T-helper 2 cell treated with Interferon-gamma antibody and Interleukin-4, amounts not matched to agents 5 μg/mL and 100 μg/mL, for 36 hours (primary cell): ENCODE measurements around the gene AMIGO2.

Source experiments
- DNase-seq: peaks from one replicate; pipeline ENCODE4 v3.0.0; 2021; ENCODE audit warnings: low spot score
- H3K27ac Mint-ChIP-seq: one replicate; pipeline ENCODE4 v1.8.0; 2021; ENCODE audit warnings: mild to moderate bottlenecking, mixed read lengths
- H3K27me3 Mint-ChIP-seq: one replicate; pipeline ENCODE4 v1.8.0; 2021; ENCODE audit warnings: low read depth, mixed read lengths
- H3K36me3 Mint-ChIP-seq: one replicate; pipeline ENCODE4 v1.8.0; 2021; ENCODE audit warnings: low read depth, mixed read lengths
- H3K4me1 Mint-ChIP-seq: one replicate; pipeline ENCODE4 v1.8.0; 2021; ENCODE audit warnings: low read depth, mixed read lengths
- H3K4me3 Mint-ChIP-seq: one replicate; pipeline ENCODE4 v1.8.0; 2022; ENCODE audit warnings: mild to moderate bottlenecking, moderate library complexity, mixed read lengths
- H3K9me3 Mint-ChIP-seq: one replicate; pipeline ENCODE4 v1.8.0; 2021; ENCODE audit warnings: mixed read lengths

AMIGO2 gene

GRCh38 chr12:47087088-47087688, 7.4 kb upstream of the AMIGO2 start:
- no peak overlapping the region for H3K4me3 Mint-ChIP-seq
- no peaks in the 10 kb centered on the region for H3K27me3 Mint-ChIP-seq
- peaks cover 12% of the 10 kb centered on the region for H3K9me3 Mint-ChIP-seq
- H3K36me3 Mint-ChIP-seq: peaks cover 1% of the 10 kb centered on the region
- no peak overlapping the region for H3K27ac Mint-ChIP-seq
- peaks cover 35% of the 10 kb centered on the region for H3K4me1 Mint-ChIP-seq
- DNase-seq: no peak

GRCh38 chr12:47085815-47086252, 6.1 kb upstream of the AMIGO2 start:
- Mint-ChIP-seq H3K36me3 (peaks cover 1% of the 10 kb centered on the region), H3K27ac (peak overlapping the region; percentile 60), H3K9me3 (peaks cover 9% of the 10 kb centered on the region), H3K4me3 (peak overlapping the region; percentile 34), H3K27me3 (no peaks in the 10 kb centered on the region), H3K4me1 (peaks cover 46% of the 10 kb centered on the region)
- DNase-seq: peak; percentile 45

DNA sequence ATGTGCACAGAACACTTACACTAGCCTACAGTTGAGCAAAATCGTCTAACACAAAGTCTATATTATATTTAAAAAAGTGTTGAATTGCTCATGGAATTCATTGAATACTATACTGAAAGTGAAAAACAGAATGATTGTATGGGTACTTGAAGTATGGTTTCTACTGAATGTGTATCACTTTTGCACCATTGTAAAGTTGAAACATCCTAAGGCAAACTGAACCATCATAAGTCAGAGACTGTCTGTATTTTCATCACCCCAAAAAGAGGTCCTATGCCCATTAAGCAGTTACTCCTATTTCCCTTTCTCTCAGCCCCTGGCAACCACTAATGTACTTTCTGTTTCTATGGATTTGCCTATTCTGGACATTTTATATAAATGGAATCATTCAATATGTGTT, 4.4 kb upstream of the AMIGO2 start:
- H3K4me1 Mint-ChIP-seq: peaks cover 49% of the 10 kb centered on the region
- no peaks in the 10 kb centered on the region for H3K36me3 Mint-ChIP-seq
- no peaks in the 10 kb centered on the region for H3K27me3 Mint-ChIP-seq
- H3K4me3 Mint-ChIP-seq: peak overlapping the region; percentile 19
- no peak for DNase-seq
- no peaks in the 10 kb centered on the region for H3K9me3 Mint-ChIP-seq
- peak overlapping the region; percentile 29 for H3K27ac Mint-ChIP-seq

DNA sequence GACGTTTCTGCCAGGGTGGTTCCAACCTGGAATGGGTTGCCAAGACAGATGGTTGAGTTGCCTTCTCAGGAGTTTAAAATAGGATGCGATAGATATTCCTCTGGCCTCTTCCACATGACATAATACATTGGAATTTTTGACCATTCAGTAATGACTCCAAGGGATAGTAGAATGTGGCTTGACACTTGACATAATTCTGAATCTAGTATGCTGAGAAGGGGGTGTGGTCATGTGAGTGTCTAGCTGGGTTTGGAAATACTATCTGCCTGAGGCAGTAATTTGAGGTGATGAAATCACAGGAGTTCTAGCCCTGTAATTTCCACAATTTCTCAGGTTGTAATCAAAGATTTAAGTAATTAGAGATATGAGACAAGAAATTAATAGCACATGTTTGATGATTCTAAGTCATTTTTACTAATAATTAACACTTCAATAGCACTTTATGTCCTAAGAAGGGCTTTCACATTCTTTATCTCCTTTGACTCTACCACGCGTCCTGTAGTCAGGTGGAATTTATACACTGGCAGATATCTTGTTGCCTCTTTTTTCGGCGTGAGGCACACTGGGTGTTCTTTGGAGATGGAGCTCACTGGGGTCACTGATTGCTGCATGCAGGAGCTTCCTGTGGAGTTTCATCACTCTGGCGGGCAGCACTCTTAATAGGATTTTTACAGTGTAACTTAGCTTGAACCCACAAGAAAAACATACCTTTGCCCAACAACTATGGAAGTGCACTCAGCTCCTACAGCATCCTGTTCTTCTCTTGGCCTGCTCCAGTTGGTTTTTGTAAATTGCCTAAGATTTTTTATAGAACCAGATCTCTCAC, 3.2 kb upstream of the AMIGO2 start:
- no peaks in the 10 kb centered on the region for H3K9me3 Mint-ChIP-seq

DNA sequence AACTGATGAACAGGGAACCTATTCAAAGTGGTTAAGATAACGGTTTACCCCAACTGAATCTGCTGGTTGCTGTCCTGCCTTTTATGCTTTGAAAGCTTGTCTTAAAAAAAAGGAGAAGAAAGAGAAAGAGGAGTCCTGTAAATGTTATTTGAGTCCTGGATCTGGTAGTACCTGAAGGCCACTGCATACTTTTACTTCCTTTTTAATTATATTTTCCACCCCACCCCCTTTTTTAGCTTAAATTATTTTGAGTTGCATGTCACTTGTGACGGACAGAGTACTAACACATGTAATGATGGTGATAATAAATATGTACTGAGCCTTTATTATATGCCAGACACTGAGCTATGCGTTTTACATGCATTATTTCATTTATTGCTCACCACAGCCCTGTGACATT, 2.5 kb upstream of the AMIGO2 start:
- Mint-ChIP-seq H3K9me3 (no peaks in the 10 kb centered on the region), H3K4me3 (peak overlapping the region; percentile 8), H3K27ac (peak overlapping the region; percentile 16), H3K4me1 (peaks cover 63% of the 10 kb centered on the region), H3K36me3 (no peaks in the 10 kb centered on the region), H3K27me3 (no peaks in the 10 kb centered on the region)
- no peak for DNase-seq

More for the DNA sequence above, 3.2 kb upstream of the AMIGO2 start:
- Mint-ChIP-seq H3K36me3 (no peaks in the 10 kb centered on the region), H3K4me3 (peak overlapping the region; percentile 34), H3K27me3 (no peaks in the 10 kb centered on the region), H3K4me1 (peaks cover 56% of the 10 kb centered on the region), H3K27ac (peak overlapping the region; percentile 1)
- DNase-seq: no peak

DNA sequence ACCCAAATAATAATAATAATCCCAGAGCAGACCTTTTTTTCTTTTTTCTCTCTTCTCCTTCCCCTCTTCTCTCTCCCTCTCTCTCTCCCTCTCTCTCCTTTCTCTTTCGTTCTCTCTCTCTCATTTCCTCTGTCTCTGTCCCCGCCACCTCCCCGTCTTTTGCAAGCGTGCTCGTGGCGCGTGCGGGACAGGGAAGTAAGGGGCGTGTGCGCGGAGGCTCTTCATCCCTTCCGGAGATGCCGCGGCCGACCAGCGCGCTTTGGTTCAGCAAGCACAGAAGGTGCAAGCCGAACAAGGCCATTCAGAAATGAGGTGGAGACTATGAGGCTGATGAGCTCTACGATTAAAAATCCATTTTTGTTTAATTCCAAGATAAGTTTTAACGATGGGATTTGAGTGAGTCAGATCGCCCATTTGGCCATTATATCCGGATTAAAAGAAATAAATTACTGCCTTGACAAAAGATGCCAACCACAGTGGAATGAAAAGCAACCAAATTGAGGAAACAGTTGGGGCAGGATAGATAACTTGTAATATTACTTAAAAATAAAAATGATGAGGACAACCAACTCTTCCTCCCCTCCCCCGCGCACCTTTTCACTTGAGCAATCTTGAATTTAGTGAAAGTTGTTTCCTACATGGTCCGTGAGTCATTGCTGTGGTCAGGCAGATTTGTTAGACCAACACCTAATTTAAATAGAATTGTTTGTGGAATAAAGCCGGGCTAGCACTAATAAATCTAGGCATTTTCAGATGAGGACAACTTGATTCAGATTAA, 1.2 kb upstream of the AMIGO2 start:
- no peaks in the 10 kb centered on the region for H3K9me3 Mint-ChIP-seq
- H3K27me3 Mint-ChIP-seq: no peaks in the 10 kb centered on the region
- H3K36me3 Mint-ChIP-seq: no peaks in the 10 kb centered on the region
- peak; percentile 51 for DNase-seq
- peak overlapping the region; percentile 86 for H3K4me3 Mint-ChIP-seq
- H3K4me1 Mint-ChIP-seq: peaks cover 67% of the 10 kb centered on the region
- peak overlapping the region; percentile 89 for H3K27ac Mint-ChIP-seq

GRCh38 chr12:47079981-47080724, 394 bp upstream of the AMIGO2 start:
- H3K9me3 Mint-ChIP-seq: no peaks in the 10 kb centered on the region
- DNase-seq: peak; percentile 15
- H3K27ac Mint-ChIP-seq: peak overlapping the region; percentile 89
- peaks cover 60% of the 10 kb centered on the region for H3K4me1 Mint-ChIP-seq
- no peaks in the 10 kb centered on the region for H3K36me3 Mint-ChIP-seq
- H3K27me3 Mint-ChIP-seq: no peaks in the 10 kb centered on the region
- peak overlapping the region; percentile 86 for H3K4me3 Mint-ChIP-seq

DNA sequence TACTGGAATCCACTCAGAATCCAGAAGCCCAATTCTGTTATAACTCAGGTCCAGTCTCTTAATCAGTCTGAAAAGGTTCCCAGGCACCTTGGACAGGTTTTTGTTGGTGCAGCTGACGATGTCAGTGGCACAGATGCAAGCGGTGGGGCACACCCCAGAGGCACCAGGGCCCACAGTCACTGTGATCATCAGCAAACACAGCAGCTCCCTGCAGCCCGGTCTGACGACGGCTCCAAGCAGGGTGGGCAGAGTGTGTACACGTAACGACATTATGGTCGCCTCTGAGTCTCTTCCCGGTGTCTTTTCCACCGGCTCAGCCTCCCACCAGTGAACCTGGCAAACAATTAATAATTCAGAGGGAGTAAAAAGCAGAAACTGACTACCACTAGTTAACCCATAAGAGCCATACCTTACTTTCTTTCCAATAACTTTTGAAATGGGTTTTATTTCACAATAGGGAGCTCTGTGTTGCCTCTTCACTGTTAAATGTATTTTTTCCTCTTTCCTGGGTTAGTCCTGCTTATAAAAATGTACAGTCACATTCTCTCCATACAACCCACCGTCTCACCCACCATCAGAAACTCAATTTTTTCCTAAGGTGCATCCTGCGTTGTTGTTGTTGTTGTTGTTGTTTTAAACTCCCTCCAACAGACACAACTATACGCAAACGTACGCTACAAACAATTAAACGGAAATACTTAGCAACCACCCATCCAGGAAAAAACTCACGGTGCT, 859 bp downstream of the AMIGO2 start:
- peak overlapping the region; percentile 90 for H3K4me3 Mint-ChIP-seq
- H3K4me1 Mint-ChIP-seq: peaks cover 49% of the 10 kb centered on the region
- H3K36me3 Mint-ChIP-seq: no peaks in the 10 kb centered on the region
- H3K27me3 Mint-ChIP-seq: no peaks in the 10 kb centered on the region
- no peaks in the 10 kb centered on the region for H3K9me3 Mint-ChIP-seq
- peak overlapping the region; percentile 79 for H3K27ac Mint-ChIP-seq
- DNase-seq: peak; percentile 24

DNA sequence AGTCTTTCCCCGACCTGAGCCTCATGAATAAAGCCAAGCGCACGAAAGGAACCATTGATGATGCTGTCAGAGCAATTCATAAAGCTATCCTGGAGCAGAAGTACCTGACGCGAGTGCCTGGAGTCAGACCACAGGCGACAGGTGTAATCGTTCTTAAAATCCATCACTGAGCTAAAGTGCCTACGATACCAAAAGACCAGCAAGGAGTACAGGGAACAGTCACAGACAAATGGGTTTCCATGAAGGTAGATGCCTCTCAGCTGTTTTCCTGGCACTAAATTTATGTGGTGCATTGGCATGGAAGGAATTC, 1.7 kb downstream of the AMIGO2 start:
- no peaks in the 10 kb centered on the region for H3K27me3 Mint-ChIP-seq
- H3K27ac Mint-ChIP-seq: no peak overlapping the region
- no peaks in the 10 kb centered on the region for H3K9me3 Mint-ChIP-seq
- H3K4me1 Mint-ChIP-seq: peaks cover 42% of the 10 kb centered on the region
- H3K36me3 Mint-ChIP-seq: no peaks in the 10 kb centered on the region
- peak overlapping the region; percentile 90 for H3K4me3 Mint-ChIP-seq
- no peak for DNase-seq

GRCh38 chr12:47077206-47078085, 2.3 kb downstream of the AMIGO2 start:
- peak overlapping the region; percentile 90 for H3K4me3 Mint-ChIP-seq

GRCh38 chr12:47075192-47076084, 4.3 kb downstream of the AMIGO2 start:
- DNase-seq: no peak
- Mint-ChIP-seq H3K36me3 (no peaks in the 10 kb centered on the region), H3K4me1 (peaks cover 22% of the 10 kb centered on the region), H3K27me3 (no peaks in the 10 kb centered on the region), H3K4me3 (no peak overlapping the region), H3K27ac (no peak overlapping the region), H3K9me3 (no peaks in the 10 kb centered on the region)

More at GRCh38 chr12:47077206-47078085, 2.3 kb downstream of the AMIGO2 start:
- Mint-ChIP-seq H3K36me3 (no peaks in the 10 kb centered on the region), H3K27ac (no peak overlapping the region), H3K27me3 (no peaks in the 10 kb centered on the region), H3K9me3 (no peaks in the 10 kb centered on the region), H3K4me1 (peaks cover 36% of the 10 kb centered on the region)
- no peak for DNase-seq

- Mint-ChIP-seq H3K9me3 (no peaks in the 10 kb centered on the region), H3K27me3 (no peaks in the 10 kb centered on the region), H3K4me1 (peaks cover 20% of the 10 kb centered on the region), H3K4me3 (no peak overlapping the region), H3K27ac (no peak overlapping the region), H3K36me3 (no peaks in the 10 kb centered on the region)
- DNase-seq: no peak
Observed at GRCh38 chr12:47074757-47075156, 5.0 kb downstream of the AMIGO2 start.
